A549 treated with CORT108297 at 1 μM for 4 hours (cell line): Measurements from ENCODE around the gene GPX2. TPM values are rescaled to one million over a fixed set of nuclear protein-coding genes. Genes with fewer than 3 reads are reported as not detected.

ENCODE experiments used
- total RNA-seq: library from RNA; stranded (reverse); fragments of 200-300 nt; extraction: Qiagen RNA extraction; gene quantifications from 5 replicates; pipeline ENCODE4 v1.2.3, GENCODE V29; 2022

The GPX2 gene
- total RNA-seq: 170 to 307 TPM (median 199 TPM) in 5 replicates

GRCh38 chr14:64942531-64943111, at the start of gene GPX2:
Gene GPX2 (minus strand): TSS chr14:64942745. CDS start chr14:64942726, 19 bp downstream.

GRCh38 chr14:64986648-64987437, 44.3 kb upstream of the GPX2 start, which contains the start of gene FNTB:
Gene FNTB (plus strand): TSS chr14:64986895. CDS start chr14:64986954, 59 bp downstream.

DNA sequence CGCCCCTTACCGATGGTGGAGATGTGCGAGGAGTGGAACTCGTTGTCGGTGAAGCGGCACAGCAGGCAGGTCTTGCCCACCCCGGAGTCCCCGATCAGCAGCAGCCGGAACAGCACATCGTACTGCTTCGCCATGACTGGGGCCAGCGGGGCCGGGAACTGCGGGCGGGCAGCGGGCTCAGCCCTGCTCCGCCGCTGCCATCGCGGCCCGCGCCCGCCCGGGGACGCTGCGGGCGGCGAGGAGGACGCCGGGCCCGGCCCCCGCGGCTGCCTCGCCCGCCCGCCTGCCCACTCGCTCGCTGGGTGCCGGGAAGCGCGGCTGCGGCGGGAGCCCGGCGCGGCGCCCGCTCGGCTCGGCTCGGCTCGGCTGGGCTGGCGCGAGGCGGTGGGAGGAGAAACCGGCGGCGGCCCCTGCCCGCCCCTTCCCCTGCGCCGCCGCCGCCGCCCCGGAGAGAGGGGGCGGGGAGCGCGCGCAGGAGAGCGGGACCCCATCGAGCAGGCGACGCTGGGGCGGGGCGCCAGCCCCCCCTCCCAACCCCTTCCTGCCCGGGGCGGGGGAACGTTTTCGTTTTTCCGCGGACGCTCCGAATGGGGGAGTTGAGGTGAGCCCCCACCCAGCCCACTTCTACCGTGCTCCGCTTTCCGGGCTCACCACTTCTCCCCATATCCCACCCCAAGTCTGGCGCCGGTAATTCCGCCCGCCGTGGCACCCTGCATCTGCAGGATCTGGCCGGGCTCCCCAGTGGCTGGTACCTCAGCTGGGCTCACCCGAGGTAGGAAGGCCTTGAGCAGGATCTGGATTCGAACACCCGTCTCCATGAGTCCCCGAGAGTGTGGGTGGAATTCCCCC, 29.6 kb upstream of the GPX2 start, which contains the start of gene RAB15:
TSS of gene RAB15 (minus strand) at position 394 of the 849 bp plus-strand sequence. CDS start at position 134, 260 bp downstream.

DNA sequence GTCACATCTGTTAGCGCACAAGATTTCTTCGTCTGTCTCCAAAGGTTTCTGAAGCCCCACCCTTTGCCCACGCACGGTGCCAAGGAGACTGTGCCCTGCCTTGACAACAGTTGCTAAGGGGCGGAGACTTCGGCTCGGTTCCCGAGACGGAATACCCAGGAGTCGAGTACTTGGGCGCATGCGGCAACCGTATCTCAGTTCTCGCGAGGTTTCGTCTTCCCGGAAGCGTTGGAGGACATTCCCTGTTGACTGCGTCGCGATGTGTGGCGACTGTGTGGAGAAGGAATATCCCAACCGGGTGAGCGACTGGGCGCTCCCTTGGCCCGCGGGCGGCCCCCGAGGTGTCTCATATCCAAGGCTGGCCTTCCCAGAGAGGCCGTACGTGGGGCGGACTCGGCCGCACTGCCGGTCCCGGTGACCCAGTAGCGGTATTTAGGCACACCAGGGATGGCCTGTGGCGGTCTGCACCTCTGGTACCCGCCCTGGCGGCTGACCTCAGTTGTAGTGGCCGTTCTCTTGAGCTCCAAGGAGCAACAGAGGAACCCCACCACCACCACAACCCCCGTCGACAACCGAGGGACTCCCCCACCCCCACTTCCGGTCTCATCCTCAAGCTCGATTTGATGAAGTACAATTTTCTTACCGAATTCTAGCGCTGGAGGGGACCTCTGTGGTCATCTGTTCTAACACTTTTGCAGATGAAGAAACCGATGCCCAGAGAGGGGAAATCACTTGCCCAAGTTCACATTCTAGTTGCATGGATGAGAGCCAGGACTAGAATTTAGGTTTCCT, 28.1 kb downstream of the GPX2 start, which contains the start of gene CHURC1:
TSS of gene CHURC1 (plus strand) at position 219 of the 792 bp plus-strand sequence. CDS start at position 260, 41 bp downstream.

Other genes starting within 250 kb of the GPX2 start
- gene PLEKHG3, start 238.3 kb downstream of the GPX2 start, total RNA-seq: 25.9 to 50.8 TPM (median 41.6 TPM) in 5 replicates
- gene SPTB, start 62.8 kb downstream of the GPX2 start, total RNA-seq: 1.0 to 1.5 TPM (median 1.1 TPM) in 5 replicates
- 74.3 to 135 TPM (median 77.5 TPM) in 5 replicates for gene CHURC1, start 28.3 kb downstream of the GPX2 start, total RNA-seq
- 17.4 to 19.6 TPM (median 18.2 TPM) in 5 replicates for gene RAB15, start 29.6 kb upstream of the GPX2 start, total RNA-seq
- 22.7 to 27.7 TPM (median 23.7 TPM) in 5 replicates for gene FNTB, start 44.1 kb upstream of the GPX2 start, total RNA-seq
- 53.4 to 80.4 TPM (median 58.7 TPM) in 5 replicates for gene MAX, start 159.8 kb upstream of the GPX2 start, total RNA-seq